ENCODE data around the gene SSR1.
"Not testable (repeated sequence)": the region's sequence is repeated elsewhere in the genome, so short reads cannot be mapped to it uniquely, and the experiment has no call there.

The SSR1 gene

DNA sequence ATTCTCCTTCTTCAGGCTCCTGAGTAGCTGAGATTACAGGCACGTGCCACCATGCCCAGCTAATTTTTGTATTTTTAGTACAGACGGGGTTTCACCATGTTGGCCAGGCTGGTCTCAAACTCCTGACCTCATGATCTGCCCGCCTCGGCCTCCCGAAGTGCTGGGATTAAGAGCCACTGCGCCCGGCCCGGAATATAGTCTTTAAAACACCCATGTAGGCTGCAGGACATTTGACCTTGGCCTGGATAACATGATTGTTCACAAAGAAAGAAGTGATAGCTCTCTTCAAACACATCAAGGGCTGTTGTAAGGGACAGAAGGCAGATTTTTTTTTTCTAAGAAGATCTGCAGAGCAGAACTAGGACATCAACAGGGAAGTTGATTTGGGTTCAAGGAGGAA is 38.5 kb downstream of the SSR1 start:
- not testable (repeated sequence) for DNase-seq

DNA sequence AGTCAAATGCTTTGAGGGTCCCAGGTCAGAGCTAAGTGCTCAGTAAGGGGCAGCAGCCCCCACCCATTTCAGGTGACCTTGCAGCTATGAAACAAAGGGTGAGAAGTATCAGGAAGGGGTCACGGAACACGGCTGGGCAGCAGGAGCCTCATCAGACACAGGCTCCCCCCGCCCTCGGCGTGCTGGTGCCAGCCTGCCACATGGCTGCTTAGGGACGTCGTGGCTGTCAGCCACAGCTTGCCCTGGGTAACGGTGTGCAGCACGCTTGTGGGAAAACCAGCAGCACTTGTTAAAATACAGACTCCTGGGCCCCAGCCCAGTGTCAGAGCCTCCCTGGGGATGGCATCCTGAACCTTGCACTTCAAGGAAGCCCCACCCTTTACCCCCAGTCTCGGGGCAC is 39.3 kb downstream of the SSR1 start:
- no peak for DNase-seq

DNA sequence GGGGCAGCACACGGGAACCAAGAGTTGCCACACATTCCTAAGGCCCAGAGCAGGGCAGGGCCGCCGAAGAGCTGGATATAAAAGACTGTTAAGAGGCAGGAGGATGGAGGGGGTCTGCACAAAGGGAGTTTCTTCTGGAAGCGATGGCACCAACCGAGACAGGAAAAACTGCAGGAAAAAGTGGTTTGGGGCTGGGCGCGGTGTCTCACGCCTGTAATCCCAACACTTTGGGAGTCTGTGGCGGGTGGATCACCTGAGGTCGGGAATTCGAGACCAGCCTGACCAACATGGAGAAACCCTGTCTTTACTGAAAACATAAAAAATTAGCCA is 41.8 kb downstream of the SSR1 start:
- no peak for DNase-seq

DNA sequence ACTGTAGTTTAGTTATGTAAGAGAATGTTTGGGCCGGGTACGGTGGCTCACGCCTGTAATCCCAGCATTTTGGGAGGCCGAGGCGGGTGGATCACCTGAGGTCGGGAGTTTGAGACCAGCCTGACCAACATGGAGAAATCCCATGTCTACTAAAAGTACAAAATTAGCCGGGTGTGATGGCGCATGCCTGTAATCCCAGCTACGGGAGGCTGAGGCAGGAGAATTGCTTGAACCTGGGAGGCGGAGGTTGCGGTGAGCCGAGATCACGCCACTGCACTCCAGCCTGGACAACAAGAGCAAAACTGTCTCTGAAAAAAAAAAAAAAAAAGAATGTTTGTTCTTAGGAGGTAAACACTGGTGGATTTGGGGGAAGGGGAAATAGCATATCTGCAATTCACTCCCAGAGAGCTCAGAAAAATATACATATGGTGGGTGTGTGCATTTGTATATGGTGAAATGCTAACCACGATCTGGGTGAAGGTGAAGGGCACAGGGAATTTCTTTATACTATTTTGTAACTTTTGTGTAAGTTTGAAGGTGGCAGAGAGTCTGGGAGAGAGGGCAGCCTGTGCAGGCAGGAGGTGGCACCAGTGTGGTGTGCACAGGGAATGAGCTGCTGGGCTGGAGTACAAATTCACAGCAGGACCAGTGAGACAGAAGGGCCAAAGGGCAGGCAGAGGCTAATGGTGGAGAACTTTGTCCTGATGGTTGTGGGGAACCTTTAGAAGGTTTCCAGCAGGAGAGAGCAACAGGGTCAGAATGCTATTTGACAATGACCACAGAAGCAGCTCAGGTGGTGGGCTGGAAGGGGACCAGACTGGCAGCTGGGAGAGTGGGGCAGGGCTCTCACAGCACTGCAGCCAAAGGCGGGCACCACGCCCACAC is 42.4 kb downstream of the SSR1 start:
- no peak for DNase-seq

DNA sequence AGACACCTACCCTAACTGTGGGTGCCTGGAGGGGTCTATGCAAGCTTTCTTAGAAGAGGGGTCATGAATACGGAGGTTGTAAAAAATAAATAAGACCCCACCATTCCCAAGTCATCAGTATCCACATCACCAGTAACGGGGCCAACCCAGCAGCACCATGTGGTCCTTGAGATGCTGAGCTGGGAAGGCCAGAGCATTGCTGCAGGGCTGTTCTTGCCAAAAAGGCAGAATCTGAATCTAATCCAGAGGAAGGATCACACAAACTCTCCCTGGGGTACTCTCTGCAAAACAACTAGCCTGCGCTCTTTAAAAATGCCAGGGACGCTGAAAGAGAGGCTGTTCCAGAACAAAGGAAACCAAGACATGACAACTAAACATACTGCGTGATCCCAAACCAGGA is 43.2 kb downstream of the SSR1 start:
- DNase-seq = no peak

DNA sequence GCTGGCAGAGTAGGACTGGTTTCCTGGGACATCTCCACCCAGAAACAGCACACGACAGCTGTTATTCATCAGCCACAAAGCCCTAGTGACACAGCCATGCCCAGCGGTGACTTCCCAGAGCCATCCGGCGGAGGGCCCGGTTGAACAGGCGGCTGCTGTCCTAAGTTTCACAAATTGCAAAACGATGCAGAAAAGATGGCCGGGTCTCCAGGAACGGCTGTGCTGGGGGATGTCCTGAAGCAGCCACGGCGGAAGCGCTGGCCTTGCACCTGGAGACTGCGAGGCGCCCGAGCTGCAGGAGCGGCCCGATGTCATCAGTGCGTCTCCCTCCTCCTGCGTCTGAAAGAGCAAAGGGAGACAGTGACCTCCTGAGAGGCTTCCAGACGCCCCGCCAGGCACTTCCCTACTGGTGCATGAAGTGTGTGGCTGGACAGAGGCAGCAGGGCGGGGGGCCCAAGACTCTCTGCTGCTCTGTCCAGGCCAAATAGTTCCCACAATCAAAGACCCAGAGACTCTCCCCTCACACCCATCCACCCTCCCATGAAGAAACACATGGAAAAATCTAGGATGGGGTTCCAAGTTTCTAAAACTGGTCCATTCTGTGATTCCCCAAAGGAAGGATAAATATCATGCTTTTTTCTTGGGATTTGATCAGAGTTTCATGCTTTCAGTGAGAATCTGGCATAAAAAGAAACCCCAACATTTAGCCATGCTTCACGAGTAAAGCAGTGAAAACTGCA is 44.0 kb downstream of the SSR1 start:
- DNase-seq = no peak

DNA sequence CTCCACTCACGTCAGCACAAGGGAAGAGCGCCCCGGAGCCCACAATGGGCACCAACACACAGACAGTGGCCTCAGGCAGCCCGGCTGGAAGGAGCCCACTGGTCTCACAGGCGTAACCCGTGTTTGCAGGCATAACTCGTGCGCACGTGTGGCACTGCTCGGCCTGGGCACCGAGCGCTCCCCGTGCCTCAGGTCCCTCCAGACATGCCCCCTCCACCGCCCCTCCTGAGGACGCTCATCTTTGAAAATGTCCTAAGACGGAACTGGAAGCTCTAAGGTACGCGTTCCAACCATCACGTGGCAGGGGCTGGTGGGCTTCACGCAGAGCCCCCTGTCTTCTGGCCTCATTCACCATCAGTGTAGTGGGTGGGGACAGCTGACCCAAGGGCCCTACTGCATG is 44.6 kb downstream of the SSR1 start:
- DNase-seq = no peak

DNA sequence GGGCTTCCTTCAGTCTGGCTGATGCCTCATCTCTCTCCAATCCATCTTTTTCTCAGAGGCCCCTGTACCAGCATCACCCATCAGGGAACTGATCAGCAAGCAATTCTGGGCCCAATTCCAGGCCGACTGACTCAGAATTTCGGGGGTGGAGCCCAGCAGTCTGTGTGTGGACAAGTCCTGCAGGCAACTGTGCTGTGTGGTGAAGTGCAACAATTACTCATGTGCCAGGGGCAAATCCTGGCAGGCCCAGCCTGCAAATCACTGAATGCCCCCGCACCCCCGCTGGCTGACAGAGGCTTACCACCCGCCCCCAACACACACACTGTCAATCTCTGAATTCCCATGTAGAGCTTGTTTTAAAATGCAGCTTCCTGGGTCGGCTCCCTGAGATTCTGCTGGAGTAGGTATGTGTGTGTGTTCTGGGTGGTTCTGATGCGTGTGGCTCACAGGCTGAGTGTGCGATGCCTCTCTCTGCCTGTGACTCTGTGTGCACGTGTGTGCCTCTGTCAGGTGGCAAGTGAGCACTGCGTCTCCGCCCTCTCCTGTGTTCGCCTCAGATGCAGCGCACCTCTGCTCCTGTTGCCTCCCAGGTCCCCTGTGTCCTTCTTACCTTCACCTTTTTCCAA is 45.4 kb downstream of the SSR1 start:
- DNase-seq = no peak

DNA sequence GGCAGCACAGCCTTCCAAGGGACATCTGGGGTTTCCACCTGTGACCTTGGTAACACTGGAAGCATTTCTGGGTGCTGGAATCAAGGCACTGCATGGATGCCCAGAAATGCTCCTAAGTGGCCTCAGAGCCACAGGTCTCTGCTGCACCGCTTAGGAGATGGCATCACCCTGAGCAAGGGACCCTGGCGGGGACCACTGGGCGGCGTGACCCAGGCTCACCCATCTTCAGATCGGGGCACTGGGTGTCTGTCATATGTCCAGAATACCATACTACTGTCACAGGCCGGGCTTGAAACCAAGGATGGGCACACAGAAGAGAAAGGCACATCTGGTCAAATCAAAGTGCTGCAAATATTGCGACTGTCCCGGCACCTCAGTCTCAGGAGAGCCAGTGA is 45.9 kb downstream of the SSR1 start:
- DNase-seq = no peak

DNA sequence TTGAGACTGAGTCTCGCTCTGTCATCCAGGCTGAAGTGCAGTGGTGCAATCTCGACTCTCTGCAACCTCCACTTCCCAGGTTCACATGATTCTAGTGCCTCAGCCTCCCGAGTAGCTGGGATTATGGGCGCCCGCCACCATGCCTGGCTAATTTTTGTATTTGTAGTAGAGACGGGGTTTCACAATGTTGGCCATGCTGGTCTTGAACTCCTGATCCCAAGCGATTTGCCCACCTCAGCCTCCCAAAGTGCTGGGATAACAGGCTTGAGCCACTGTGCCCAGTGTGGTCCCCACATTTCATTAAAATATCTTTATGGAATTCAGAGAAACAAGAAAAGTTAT is 47.6 kb downstream of the SSR1 start:
- DNase-seq = not testable (repeated sequence)

DNA sequence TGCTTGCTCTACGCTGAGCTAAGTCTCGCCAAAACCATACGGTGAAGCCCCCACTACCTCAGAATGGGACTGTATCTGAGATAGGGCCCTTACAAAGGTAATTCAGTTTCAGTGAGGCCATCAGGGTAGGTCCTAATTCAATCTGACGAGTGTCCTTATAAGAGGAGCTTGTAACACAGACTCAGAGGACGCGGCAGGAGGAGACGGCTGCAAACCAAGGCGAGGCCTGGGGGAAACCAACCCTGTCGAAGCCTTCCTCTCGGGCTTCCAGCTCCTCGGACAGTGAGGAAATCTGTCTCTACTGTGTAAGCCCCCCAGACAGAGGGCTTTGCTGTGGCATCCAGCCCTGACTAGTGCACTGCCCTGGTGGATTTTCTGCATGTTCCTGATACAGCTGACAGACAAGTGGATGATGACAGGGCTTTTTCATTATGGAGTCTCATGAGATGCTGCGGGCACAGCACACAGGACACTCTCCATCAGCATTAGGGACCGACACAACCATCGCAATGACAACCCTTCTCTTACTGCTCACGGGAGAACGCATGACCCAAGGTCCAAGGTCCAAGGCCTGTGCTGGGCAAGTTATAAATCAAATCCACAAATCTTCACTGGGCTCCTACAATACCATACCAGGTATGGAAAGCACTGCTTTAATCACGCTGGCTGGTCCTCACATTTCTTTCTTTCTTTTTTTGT is 48.2 kb downstream of the SSR1 start:
- no peak for DNase-seq

DNA sequence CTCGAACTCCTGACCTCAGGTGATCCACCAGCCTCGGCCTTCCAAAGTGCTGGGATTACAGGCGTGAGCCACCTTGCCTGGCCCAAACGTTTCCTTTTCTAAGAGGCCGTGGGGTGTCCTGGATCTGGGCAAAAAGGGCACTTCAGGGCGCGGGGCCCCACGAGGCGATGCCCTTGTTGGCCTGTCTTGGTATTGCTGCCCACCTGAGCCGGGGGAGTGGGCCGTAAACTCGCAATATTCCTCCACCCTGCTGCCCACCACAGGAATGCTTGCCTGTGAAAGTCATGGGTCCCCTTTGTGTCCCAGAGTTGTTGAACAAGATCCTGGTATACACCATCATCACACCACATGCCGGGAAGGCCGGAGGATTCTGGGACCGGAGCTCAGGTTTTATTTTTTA is 49.0 kb downstream of the SSR1 start:
- DNase-seq = no peak

DNA sequence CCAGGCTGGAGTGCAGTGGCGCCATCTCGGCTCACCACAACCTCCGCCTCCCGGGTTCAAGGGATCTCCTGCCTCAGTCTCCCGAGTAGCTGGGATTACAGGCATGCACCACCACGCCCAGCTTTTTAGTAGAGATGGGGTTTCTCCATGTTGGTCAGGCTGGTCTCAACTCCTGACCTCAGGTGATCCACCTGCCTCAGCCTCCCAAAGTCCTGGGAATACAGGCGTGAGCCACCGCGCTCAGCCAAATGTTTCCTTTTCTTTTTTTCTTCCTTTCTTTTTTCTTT is 49.5 kb downstream of the SSR1 start:
- DNase-seq = not testable (repeated sequence)

DNA sequence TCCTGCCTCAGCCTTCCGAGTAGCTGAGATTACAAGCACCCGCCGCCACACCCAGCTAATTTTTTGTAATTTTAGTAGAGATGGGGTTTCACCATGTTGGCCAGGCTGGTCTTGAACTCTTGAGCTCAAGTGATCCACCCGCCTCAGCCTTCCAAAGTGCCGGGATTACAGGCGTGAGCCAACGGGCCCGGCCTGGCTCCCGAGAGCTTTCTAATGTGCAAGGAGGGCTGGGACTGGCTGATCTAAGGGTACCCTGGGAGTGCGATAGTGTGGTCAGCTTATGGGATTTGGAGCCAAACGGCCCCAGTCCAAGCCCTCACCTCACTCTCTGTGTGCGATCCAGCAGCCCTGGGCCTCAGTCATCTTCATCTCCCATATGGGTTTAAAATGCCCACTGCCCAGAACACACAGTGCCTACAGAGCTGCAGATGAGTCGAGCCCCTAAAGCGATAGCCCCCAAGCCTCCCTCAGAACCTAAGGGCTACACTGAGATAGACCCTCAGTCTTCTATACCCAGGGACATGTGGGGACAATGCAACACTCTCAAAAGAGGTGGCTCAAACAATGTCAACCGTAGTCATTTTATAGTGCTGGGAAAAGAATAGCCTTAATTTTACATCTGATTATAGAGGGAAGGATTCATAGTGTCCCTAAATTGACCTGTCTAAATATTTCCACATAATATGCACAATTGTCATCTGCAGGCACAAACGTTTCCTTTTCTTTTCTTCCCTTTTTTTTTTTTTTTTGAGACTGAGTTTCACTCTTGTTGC is 50.1 kb downstream of the SSR1 start:
- no peak for DNase-seq

DNA sequence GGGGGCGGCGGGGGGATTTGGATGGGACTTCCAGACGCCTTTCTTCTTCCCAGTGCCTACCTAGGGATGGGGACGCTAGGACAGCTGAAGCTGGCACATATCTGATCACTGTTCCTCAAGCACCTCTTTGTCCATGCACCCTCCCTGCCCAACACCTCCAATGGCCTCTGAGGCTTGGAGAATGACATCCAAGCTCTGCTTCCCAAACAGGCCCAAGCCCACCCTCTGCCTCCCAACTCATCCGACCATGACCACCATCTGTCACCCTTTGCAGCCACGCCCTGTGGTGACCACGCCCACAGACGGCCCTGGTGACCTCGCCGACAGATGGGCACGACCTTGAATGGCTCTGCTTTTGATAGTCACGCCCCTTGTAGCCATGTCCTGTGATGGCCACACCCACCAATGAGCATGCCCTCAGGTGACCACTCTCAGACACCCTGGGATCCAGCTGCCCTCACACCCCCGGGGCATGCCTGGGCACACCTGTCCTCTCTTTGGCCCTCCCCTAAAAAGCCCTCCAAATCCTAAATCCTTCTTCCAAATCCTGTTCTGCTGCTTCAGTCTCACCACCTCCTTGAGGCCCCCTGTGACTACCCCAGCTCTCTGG is 51.0 kb downstream of the SSR1 start:
- no peak for DNase-seq

DNA sequence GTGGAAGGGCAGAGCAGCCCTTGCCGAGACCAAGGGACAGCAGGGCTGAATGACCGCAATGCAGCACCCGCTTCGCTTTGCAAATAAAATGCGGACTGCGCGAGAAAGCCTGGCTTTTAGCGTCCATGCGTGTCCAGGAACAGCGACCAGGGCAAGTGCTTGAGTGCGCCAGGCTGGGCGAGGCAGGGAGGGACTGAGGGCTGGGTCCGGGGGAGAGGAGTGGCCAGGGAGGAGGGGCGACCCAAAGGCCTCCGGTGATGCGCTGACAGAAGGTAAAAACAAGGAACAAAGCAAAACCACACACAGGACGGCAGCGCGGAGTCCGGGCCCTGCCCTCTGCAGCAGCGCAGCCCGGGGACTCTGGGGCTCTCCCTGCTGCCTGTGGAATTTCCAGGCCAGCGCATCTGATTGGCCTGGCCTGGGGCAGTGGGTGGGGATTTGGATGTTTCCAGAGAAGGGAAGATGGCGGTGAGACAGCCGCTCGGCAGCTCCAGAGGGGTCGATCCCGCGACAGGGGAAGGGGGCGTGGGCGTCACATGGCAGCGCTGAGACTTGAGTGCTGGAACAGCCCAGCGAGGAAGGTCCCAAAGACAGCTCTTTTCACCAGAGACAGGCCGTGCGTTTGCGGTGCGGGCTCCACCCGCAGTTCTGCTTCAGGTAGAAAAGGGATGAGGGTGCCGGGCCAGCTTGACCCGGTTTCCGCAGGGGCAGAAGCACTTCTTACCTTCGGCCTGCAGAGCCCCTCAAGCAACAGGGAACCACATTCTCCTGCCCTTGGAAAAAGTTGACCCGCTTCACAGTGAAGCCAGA is 51.8 kb downstream of the SSR1 start:
- DNase-seq = peak; percentile 60

DNA sequence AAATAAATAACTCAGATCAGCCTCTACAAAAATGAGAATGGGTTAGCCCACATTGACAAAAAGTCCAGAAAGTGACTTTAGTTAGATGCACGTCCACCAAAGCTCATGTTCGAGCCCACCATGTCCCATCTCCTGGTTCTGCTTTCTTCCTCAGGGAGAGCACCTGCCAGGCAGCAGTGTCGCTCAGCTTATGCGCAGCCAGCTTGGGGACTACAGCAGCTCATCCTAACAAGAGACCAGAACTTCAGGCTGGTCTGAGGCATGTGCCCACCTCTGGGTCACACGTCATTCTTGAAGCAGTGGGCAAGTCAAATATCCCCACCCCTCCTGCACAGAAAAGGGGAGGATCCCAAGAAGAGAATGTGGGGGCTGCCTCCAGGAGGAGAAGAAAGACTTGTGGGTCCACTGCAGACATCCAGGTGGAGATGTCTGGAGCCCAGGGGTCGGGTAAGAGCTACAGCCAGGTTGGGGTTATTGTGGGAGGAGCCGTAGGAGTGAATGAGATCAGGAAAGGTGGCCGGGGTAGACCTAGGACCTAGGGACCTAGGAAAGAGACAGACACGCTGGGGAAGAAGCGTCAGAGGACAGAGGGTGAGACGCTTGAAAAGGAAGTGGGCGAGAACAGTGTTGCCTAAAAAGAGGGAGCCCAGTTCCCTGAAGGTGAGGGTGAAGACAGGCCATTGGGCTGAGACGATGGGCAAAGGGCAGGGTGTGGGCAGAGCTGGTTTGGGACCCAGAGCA is 52.5 kb downstream of the SSR1 start:
- no peak for DNase-seq

DNA sequence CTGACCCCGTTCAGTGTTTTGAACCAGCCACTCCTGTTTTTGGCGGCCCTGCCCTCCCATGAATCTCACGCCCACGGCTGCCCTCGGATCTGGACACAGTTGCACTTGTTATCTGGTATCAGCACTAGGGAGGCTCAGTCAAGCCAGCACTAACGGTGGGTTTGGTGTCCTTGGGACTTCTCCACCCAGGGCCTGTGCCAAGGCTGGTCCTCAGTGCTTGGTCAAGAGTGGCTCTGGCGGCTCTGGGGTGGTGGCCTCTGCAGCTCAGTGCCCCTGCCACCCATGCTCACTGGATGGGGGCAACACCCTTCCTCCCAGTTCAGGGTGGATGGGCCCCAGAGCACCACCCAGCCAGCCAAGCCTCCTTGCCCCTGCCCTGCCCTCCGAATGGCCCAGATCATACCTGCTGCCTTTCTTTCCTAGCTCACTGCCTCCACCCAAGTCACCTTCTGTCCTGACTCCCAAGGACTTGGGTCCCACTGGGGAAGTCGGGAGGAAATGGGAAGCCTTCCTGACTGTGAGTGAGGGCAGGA is 54.7 kb downstream of the SSR1 start:
- DNase-seq = no peak

DNA sequence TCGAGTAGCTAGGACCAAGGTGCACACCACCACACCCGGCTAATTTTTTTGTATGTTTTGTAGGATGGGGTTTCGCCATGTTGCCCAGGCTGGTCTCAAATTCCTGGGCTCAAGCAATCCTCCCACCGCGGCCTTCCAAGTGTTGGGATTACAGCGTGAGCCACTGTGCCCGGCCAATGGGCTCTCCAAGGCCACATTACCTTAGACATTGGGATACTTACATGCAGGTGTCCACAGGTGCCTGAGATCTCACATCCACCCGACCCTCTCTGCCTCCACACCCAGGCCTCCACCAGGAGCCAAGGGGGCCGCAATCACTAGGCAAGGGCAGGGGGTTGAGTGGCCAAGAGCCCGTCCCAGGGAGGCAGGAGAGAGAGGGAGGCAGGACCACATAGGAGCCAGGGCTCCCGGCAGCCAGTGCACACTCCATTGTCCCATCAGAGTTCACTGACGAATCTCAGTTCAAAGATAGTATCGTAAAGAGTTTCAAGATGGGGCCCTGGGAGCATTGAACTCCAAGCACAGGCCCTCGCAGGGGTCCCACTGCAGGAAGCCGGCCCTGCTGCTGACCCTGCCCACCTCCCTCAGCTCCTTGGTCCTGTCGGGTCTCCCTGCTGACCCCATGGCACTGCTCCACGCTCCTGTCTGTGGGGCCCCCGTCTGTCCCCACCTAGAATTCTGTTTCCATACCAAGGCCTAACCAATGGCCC is 55.3 kb downstream of the SSR1 start:
- no peak for DNase-seq

DNA sequence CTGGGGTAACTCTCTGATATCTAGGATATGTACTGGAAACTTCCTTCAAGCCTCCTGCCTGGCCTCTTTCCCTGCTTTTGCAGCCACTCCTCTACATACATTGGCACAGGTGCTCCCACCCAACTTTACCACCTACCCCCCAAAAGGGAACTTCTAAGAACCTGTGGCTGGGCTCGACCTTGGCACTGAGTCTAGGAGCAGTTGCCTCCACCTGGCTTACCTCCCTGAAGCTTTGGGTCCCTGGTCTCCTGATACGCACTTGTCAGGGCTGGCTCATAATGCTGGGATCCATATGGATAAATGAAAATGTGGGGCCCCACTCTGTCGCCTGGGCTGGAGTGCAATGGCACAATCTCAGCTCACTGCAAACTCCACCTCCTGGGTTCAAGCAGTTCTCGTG is 56.2 kb downstream of the SSR1 start:
- DNase-seq = no peak

Measured in NCI-H1930 (cell line).